Esophagus squamous epithelium (tissue), 4 donors: ENCODE measurements around the gene KCNB1.

ENCODE experiments used
- POLR2A ChIP-seq, 4 donors: fragments of 450-650 bp; IDR thresholded peaks; one replicate each; pipeline ENCODE4 v1.6.1; 2017; ENCODE audit warnings: antibody characterized with exemption in 4 of 4, mild to moderate bottlenecking in 4 of 4, moderate library complexity in 3 of 4
- TF ChIP-seq, protein P1 (sequence below), 6 experiments: fragments of 450-650 bp in 4 of 6; fragments of 200-600 bp in 2 of 6; sonication (generic) in 2 of 6; IDR thresholded peaks; one replicate each; pipeline ENCODE4 v1.5.1; 2016 to 2019; ENCODE audit warnings: antibody characterized with exemption in 6 of 6, mild to moderate bottlenecking in 4 of 6, moderate library complexity in 4 of 6

DNA sequence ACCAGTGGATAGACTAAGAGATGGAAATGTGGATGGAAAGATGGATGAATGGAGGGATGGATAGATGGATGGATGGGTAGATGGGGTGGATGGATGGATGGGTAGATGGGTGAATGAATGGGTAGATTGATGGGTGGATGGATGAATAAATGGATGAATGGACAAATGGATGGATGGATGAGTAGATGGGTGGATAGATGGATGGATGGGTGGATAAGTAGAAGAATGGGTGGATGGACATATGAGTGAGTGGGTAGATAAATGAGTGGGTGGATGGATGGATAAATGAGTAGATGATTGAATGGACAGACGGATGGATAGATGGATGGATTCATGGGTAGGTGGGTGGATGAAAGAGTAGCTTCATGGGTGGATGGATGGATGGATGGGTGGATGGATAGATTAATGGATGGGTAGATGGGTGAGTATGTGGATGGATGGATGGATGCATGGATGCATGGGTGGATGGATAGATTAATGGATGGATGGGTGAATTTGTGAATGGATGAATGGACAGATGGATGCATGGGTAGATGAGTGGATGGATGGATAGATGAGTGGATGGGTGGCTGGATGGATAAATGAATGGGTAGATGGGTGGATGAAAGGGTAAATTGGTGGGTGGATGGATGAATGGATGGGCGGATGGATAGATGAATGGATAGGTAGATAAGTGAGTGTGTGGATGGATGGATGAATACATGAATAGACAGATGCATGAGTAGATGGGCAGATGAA, 29.5 kb upstream of the KCNB1 start:
- TF ChIP-seq, protein P1, sequence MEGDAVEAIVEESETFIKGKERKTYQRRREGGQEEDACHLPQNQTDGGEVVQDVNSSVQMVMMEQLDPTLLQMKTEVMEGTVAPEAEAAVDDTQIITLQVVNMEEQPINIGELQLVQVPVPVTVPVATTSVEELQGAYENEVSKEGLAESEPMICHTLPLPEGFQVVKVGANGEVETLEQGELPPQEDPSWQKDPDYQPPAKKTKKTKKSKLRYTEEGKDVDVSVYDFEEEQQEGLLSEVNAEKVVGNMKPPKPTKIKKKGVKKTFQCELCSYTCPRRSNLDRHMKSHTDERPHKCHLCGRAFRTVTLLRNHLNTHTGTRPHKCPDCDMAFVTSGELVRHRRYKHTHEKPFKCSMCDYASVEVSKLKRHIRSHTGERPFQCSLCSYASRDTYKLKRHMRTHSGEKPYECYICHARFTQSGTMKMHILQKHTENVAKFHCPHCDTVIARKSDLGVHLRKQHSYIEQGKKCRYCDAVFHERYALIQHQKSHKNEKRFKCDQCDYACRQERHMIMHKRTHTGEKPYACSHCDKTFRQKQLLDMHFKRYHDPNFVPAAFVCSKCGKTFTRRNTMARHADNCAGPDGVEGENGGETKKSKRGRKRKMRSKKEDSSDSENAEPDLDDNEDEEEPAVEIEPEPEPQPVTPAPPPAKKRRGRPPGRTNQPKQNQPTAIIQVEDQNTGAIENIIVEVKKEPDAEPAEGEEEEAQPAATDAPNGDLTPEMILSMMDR (IDR thresholded peaks at IDR 0.05) = no peak
- TF ChIP-seq POLR2A (IDR thresholded peaks at IDR 0.05) = no peak
